Skin of body (tissue), 2 donors: ENCODE data around the gene JTB. TPM values are rescaled to one million over a fixed set of nuclear protein-coding genes. Genes with fewer than 3 reads are reported as not detected.
A peak's percentile ranks its signal among the peaks of the same experiment; 100 is the strongest.

Experiments used
- DNase-seq: peaks from one replicate; lab custom pipeline; 2025; lab: John Stamatoyannopoulos, UW
- total RNA-seq: library from RNA; depleted of rRNA; stranded (reverse); fragments of >200 nt; gene quantifications from one replicate; pipeline ENCODE4 v1.2.3, GENCODE V29; 2014

Gene JTB
- total RNA-seq, 1 donor from 2014 or later = 73.8 TPM

DNA sequence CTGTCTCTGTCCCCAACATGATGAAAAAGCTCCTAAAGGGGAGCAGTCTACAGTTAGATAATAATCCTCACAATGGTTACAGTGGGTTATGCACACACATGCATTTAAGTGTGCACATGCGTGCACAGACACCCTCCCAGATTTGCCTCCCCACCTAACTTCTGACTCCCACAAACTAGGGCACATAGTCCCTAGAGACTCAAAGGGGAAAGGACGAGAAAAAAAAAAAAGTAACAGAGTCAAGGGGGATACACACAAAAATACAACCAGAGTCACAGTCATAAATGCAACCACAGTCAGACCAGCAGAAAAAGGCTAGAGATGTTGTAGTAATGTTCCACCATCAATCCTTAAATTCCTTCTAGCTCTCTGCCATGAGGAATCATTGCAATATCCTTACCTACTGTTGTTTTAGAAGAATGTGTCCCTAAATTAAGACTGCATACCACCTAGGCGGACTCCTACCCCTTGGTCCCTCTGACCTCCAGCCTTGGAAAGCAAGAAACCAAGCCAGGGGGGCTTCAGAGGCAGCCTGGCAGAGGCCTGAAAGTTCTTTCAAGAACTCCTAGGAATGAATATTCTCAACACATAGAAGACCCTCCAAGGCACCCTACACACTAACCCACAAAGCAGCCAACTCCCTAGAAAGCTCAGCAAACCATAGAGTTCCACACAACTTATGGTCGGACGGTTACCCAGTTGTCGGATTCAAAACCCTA, 20.3 kb downstream of the JTB start:
- DNase-seq = no peak

DNA sequence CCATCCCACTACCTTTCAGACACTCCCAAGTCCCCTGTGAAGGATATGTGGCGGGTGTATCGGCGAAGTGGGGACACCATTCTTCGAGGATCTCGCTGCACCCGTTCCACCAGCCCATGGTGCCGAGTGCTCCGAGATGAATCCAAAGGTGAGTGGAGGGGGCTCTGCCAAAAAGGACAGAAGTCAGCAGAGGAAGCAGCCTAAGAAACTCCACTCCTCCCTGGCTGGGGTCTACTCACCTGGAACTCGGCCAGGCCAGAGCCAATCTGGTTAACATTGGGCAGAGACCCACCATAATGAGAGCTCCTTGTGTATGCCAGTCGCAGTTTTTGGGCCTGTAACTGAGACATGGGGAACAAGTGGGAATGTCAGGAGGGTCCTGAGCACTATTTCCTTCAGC, 22.6 kb downstream of the JTB start:
- no peak for DNase-seq

DNA sequence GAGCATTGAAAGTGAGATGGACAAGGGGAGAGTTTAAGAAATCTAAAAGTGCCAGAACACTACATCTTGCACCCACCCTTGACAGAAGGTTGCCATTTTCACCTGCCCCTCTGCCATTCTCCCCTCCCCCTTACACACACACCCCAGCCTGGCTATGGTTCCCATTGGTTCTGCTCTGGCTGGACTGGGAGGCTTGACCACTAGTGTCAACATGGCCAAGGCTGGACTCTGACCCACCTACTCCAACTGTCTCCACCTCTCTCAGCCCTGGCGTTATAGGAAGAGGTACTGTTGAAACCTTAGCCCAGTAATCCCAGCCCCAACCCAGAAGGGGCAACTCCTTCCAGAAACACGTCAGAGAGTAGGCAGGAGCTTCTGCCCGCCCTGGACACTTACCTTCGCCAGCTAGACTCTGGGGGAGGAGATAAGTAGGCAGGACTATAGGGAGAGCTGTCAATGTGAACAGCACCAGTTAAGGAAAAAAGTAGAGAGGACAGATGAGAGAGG, 23.6 kb downstream of the JTB start:
- DNase-seq = no peak

DNA sequence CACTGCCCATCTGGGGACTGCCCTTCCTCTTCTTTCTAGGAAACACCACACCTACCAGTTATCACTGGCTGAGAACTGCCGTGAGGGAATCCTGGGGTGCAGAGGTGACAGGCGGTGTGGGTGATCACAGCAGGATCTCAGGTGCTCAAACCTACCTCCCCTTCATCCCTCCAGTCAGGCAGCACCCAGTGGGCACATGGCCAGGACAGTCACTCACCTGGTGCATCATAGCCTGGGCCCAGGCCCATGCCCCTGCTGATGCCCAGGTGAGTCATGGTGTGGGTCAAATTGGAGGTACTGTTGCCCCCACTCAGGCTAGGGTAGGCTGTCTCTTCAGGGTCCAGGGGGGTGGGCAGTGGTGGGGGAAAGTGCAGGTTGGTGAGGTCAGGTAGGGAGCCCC, 25.7 kb downstream of the JTB start:
- DNase-seq = no peak

DNA sequence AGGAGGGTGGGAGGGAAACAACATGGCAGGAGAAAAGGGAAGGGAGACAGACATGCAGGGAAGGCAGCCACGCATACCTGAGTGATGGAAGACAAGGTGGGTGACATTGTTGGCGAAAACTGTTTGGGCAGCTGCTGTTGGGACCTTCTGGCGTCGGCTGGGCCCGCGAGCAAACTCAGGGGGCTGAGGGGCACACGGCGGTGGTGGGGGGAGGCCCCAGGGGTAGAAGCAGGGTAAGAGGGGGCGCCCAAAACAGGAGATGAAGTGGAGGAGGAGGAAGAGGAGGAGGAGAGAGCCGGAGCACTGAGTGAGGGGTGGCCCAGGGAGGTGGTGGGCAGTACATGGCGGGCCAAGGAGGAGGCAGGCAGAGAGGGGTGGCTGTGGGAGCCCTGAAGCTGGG, 26.3 kb downstream of the JTB start:
- no peak for DNase-seq

DNA sequence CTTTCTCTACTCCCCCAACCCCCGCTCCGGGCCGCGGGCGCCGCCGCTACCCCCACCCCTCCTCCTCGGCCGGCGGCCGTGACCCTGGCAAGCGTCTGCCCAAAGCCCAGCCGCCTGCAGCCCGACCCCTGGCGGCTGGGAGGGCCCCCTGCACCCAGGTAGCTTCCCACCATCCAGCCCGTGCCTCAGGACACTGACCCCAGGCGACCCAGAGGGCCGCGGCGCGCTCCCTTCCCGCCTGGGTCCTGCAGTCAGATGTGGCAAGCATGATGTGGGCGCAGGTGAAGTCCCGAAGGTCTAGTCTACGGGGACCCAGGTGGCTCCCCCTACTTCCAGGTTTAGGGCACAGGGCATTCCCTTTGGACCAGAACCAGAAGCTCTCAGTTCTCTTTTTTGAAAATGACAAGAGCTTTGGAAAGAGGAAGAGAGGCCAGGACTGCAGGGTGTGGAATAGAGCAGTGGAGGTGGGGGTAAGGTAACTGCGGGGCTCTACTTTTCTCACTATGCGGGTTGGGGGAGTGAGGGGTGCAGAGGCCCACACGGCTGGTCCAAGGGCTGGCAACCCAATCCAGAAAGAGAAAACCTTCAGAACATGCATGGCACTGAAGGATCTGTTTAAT, 30.7 kb downstream of the JTB start, which contains the start of gene DENND4B:
TSS of gene DENND4B (minus strand) at position 97 of the 620 bp plus-strand sequence. CDS start 2,344 bp downstream, outside the sequence.
- peak; percentile 58 for DNase-seq

DNA sequence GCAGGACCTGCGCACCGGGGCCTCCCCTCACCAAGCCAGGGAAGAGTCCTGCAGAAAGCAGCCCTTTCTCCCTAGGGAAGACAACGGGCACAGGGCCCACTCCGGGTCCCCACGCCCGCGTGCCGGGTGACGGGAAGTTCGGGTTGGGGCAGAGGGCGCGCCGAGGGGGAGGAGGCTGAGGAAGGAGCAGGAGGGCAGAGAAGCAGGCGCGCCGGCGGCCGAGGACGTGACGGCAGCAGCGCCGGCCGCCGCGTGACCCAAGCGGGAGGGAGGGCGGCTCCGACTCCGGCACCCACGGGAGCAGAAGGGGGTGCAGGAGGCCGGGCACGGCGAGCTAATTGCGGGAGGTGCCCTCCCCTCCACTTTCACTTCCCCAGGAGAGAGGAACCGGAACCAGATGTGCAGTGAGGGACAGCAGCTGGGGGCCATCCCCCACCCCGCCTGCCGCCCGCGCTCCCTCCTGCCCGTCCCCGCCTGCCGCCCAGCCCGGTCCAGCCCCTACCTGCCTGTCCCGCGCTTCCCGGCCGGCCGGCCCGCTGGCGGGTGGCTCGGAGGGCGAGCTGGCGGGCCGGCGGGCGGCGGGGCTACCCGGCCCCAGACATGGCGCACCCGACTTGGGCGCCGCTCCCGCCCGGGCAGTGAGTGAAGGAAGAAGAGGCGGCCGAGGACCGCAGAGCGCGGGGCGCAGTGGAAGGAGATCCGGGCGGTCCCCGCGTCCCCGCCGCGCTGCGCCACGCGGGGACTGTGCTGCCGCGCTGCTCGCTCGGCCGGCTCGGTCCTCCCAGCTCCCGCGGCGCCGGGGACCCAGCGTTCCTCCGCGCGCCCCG, 31.5 kb downstream of the JTB start:
- DNase-seq = no peak

DNA sequence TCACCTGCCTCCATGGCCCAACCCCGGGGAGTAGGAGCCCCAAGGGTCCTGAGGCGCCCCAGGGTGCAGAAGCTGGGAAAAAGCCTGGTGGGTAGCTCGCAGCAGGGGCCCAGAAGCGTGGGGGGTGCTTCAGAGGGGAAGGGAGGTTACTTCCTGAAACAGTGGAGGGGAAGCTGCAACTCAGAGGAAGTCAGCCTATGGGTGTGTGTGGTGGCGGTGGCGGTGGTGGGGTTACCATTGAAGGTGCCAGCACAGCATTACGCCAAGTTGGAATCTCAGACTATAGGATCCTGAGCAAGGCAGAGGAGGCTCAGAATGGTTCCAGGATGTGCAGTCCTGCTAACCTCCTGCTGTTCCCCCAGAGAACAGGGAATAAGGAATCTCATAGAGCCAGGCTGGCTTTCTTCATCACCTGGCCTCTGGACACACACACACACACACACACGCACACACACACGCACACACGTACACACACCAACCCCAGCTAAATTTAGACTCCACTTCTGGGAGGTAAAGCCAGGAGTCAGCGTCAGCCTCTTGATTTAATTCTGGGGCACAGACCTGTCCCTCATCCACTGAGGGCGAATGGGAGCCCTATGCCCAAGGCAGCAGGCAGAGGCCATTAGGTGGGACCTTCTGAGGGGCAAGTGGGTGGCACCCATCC, 32.2 kb downstream of the JTB start:
- DNase-seq = no peak

DNA sequence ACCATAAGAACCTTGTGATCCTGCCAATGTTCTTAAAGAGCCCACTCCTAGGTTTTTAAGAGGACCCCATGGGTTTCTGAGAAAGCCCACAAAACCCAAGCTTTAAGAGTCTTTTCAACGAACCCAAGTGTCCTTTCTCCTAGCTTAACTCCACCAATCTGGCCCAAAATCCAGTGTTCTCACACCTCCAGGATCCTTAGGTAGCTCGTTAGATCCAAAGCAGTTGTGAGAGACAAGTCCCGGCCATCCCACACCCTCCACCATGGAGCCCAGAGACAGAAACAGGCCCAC, 32.7 kb downstream of the JTB start:
- DNase-seq = no peak

DNA sequence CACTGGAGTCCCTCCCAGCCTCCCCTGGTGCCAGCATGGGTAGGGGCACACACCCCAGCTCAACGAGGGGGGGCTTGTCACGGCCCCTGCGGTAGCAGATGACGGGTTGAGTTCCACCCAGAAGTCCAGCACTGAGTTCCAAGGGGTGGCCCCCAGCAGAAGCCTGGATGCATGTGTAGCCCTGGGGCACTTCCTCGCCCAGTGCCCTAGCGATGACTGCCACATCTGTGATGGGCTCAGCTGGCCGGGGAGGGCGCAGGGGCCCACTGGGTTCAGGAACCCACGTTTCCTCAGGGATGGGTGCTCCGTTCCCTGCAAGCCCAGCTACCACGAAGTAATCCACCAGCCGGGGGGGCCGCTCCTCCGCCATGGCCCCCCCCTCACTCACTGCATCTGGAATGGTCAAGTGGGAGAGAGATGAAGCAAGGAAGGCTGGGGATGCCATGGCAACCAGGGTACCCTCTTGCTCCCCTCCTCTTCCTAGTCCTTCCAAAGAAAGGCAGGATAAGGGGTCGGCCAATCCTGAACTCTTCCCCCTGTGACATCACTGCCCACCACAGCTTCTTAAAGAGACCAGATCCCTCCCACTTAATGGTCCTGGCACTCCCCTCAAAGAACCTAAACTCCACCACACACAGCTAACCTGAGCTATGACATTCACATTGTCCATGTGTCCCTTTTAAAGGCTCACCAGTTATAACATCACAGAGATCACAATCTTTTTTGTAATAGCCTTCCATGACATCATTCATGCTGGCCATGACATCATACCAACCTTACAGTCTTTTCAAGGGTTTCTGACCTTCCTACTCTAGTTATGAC, 33.3 kb downstream of the JTB start:
- no peak for DNase-seq

DNA sequence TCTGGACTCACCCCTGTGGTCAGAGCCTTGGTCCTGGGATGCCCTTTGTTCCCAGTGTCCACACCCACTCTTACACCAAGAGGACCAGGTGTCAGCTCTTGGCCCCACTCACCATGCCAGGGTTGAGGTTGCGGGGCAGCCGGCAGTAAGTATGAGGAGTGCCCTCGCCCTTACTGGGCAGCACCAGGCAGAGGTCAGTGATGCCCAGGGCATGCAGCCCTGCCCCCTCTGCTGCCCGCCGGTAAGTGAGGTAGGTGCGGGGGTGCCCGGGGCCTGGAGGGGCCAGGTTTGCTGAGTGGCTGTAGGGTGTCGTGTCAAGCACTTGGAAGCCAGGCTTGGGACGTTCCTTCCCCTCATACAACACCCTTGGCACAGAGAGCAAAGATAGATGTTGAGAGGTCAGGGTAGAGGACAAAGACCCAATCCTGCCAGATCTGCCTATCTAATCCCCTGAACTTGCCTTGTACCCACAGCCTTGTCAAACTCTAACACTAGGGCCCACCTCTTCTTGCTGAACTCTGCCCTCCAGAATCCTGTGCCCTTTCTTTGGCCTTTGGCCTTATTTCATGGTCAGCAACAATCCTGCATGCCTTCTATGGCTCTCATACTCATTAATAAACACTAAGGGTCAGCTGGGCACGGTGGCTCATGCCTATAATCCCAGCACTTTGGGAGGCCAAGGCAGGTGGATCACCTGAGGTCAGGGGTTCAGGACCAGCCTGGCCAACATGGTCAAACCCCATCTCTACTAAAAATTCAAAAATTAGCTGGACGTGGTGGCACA, 34.5 kb downstream of the JTB start:
- DNase-seq = no peak

DNA sequence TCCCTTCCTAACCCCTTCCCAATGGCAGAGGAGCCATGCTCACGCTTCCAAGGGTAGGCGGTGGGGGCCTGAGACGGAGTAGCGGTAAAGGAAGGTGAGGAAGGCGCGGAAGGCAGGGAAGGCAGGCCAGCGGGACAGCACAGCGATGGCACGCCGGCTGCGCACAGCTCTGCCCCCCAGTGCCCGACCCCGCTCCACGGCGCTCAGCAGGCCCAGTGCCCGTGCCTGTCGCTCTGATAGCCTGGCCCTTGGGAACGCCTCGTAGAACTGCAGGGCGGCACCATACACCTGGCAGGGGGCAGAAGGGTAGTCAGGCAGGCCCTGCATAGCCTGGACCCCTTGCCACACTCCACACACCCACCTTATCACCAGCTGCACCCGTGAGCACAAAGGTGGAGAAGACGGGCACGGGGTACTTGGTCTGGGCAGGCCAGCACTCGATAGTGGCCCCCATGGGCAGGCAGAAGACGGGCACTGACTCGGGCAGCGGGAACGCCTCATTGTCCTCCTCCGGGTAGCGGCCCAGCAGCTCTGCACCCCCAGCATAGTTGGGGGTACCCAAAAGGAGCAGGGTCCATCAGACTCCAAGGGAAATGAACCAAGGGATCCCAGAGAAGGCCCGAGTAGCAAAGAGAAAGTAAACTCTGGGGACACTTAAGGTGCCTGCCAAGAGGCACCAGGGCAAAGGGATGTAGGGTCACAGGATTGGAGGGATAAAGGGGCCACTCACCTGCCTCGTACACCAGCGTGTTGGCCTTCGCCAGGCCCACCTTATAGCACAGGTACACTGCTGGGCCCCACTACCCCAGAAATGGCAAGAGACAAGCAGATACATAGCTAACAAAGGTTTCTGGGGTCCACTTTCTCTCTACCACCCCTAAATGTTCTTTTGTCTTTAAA, 35.4 kb downstream of the JTB start:
- no peak for DNase-seq

DNA sequence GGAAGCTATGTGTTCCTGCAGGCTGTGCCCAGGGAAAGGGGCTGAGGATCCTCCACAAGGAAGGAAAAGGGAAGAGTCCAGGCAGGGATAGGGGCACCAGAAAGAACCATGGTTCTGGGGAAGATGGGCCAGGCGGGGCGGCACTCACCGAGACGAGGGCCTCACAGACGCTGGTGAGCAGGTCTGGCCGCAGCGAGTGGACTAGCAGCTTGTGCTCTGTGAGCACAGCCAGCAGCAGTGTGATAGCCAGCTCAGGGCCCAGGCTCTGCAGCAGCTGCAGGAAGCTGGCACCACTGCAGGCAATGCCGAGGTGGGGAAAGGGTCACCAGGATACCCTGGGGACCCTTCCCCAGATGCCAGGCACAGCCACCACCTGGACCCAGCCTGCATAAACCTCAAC, 36.7 kb downstream of the JTB start:
- no peak for DNase-seq

DNA sequence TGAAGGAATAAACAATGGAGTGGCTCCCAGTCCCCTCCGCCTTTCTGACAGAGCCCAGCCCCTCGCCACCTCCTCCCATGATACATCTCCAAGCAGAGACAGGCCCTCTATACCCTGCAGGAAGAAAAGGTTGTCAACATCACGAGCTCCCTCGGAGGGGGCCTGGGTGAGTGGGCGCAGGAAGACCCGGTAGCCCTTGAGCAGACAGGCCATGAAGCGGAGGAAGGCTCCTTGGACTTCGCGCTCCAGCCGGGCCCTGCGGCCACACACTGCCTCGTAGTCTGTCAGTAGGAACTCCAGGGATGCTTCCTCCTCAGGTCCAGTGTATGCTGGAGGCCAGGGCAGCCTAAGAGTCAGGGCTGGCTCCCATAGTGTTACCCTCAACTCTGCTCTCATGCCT, 38.0 kb downstream of the JTB start:
- no peak for DNase-seq

DNA sequence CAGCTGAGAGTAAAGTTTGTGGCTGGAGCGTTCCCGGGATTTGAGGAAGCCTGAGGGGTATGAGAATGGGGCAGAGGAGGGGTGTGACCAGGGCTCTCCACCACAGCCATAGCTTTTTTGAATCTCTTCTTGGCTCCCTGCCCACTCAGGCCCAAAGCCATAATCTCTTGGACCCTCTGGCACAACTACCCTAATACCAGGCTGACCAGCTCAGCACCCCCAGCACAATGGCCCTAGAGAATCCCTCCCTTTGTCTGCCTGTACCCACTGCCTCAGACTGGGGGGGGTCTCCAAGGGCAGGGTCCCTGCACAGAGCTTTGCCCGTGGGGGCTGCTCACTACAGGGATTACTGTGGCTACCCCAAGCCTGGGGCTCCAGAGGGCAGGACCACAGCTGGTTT, 38.5 kb downstream of the JTB start:
- no peak for DNase-seq

DNA sequence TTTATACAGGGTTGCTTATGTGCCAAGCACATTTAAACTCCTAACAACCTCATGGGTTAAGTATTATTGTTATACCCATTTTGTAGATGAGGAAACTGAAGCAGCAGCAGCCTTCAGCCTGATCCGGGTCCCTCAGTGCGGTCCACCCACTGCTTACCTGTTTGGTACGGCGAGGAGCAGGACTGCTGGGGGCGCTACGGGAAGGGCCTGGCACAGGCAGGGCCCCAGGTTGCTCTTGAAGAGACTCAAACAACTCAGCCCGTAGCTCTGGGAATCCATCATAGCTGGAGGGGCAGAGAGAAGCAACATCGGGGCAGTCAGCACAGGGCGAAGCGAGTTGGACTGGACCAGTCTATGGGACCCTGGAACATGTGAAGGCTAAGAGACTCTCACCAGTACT, 40.1 kb downstream of the JTB start:
- DNase-seq = no peak

DNA sequence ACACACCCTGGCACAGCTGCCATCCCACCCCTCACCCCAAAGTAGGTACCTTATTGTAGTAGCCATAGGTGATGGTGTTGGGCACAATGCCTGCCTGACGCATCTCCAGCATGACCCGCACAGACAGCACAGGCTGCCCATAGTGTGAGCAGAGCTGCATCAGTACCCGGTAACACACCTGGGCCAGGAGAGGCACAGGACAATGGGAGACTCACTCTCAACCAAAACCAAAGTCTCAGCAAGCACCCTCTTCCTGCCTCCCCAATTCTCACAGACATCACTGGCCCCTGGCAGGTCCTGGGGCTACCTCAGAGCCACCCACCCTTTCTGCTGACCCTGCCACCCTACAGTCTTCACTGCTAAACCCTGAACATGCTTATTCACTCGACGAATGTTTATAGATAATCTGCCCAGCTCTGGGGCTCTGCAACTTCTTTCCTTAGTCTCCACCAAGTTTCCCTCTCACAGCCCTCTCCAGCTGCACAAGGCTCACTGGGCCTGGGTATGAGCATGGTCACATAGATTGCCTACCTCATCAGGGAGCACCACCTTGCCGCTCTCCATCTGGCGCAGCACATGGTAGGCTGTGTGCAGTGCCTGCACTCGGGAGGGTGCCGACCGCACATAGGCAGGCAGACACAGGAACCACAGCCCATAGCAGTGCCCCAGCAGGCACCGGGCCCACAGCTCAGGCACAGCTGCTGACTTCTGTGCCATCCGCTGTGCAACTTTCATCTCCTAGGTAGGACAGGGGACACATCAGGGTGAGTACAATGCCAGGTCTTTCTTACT, 41.3 kb downstream of the JTB start:
- no peak for DNase-seq

DNA sequence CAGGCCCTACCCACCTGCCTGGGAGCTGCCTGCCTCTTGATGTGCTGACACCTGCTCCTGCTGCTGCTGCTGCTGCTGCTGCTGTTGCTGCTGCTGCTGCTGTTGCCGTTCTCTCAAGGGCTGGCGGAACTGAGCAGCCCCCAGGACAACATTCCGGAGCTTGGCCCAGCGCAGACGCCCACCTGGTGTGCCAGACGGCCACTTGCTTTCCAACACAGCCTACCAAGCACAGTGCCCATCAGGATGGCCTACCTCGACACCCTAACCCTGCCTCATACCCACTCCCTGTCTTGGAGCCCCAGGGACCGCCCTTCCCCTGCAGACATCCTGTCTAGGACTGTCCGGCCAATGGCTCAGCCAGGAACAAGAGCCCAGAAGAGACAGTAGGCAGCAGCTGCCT, 42.7 kb downstream of the JTB start:
- DNase-seq = no peak
